AG04449 (cell line): ENCODE measurements around the gene CD40LG.

ENCODE experiments used
- CTCF ChIA-PET: fragments of 350-600 bp; formaldehyde crosslinking; extraction: SDS; loops from one replicate; lab custom pipeline; 2021; ENCODE audit warnings: antibody characterized with exemption; lab: Yijun Ruan, JAX
- POLR2A ChIA-PET: fragments of 400-600, 350-600 bp; formaldehyde crosslinking; extraction: SDS; loops from one replicate; lab custom pipeline; 2020; ENCODE audit warnings: antibody characterized with exemption, inconsistent platforms; lab: Yijun Ruan, JAX
- DNase-seq: peaks from one replicate; pipeline ENCODE4 v3.0.0-alpha.2; 2010; ENCODE audit warnings: low read depth, low spot score
- H3K4me3 ChIP-seq: 2 replicates; pipeline ENCODE4 v1.5.1; 2011; ENCODE audit warnings: low read depth, mild to moderate bottlenecking, control low read depth, low read length
- TF ChIP-seq, protein P1 (sequence below): IDR thresholded peaks from one replicate; pipeline ENCODE4 v1.5.1; 2011; ENCODE audit warnings: mild to moderate bottlenecking, moderate library complexity, low read length, control low read depth, inconsistent platforms; ENCODE audit not compliant: insufficient read depth; ENCODE audit errors: missing control alignments

CD40LG gene

DNA sequence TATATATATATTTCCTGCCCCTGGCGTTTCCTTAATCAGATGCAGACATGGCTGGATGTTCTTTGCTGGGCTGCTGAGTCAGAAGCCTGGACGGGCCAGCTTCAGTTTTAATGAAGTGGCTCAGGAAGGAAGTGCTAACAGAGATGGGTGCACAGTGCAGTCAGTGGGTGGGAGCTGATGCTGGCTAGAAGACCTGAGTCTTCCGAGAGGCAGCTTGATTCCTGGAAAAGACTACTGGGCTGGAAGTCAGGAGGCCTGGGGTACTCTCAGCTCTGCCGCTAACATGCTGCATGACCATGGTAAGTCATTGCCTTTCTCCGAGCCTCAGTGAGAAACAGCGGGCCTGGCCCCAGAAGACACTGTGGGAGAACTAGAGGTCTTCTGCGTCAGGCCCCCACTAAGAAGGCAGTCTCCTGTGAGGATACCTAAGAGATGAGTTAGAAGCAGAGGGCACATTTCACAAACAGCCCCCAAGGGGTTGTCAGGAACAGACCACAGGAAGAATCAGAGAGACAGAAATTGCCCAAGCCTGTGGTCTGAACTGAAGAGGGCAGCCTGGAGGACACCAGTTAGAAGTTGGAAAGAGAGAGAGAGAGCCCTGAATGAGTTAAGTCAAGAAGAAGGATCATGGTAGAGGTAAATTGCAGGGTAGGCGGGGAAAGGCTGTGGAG lies 8.3 kb upstream of the CD40LG start:
- no peak overlapping the region for H3K4me3 ChIP-seq
- TF ChIP-seq, protein P1, sequence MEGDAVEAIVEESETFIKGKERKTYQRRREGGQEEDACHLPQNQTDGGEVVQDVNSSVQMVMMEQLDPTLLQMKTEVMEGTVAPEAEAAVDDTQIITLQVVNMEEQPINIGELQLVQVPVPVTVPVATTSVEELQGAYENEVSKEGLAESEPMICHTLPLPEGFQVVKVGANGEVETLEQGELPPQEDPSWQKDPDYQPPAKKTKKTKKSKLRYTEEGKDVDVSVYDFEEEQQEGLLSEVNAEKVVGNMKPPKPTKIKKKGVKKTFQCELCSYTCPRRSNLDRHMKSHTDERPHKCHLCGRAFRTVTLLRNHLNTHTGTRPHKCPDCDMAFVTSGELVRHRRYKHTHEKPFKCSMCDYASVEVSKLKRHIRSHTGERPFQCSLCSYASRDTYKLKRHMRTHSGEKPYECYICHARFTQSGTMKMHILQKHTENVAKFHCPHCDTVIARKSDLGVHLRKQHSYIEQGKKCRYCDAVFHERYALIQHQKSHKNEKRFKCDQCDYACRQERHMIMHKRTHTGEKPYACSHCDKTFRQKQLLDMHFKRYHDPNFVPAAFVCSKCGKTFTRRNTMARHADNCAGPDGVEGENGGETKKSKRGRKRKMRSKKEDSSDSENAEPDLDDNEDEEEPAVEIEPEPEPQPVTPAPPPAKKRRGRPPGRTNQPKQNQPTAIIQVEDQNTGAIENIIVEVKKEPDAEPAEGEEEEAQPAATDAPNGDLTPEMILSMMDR, result no peak
- POLR2A ChIA-PET, result no interaction called here
- CTCF ChIA-PET, result no interaction called here
- no peak for DNase-seq

DNA sequence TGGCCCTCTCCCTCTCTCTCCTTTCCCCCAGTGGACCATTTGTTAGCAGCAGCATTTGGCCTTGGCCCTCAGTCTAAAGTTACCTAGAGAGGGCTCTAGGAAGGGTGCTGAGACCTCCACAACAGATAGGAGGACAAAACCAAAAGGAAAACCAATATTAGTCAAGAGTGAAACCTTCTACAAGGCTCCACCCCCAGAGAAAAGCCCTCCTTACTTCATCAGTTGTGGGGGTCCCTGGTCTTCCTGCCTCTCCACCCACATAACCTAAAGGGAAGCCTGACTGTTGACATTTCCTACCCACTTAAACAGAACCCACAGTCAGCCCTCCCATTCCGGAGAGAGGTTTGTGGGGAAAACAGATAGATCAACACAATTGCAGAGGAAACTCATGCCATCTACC lies 4.7 kb upstream of the CD40LG start:
- DNase-seq, result no peak
- CTCF ChIA-PET, result no interaction called here
- POLR2A ChIA-PET, result no interaction called here
- H3K4me3 ChIP-seq, result no peak overlapping the region
- TF ChIP-seq, protein P1, result no peak

GRCh38 chrX:136646602-136647239 lies 1.2 kb upstream of the CD40LG start:
- H3K4me3 ChIP-seq, result no peak overlapping the region
- ChIA-PET POLR2A (no interaction called here), CTCF (no interaction called here)
- no peak for DNase-seq
- TF ChIP-seq, protein P1, result no peak

DNA sequence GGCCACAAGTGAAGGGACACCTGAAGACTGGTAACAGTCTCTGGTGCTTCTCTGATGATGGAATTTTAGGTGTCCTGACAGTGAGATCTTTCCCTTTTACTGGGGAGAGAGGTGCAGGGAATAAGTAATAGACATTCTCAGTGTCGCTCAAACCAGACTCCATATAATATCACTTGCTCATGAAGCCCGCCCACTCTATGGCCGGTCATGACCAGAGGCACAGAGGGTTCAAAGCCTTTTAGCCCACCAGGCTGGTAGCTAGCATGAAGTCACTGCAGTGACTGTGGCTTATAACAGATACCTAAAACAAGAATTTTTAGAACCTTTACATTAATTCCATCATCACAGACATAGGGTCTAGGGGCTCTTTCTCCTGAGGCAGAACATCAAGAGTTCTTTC lies 2.9 kb downstream of the CD40LG start:
- CTCF ChIA-PET, result no interaction called here
- no peak for DNase-seq
- POLR2A ChIA-PET, result no interaction called here
- TF ChIP-seq, protein P1, result no peak
- H3K4me3 ChIP-seq, result no peak overlapping the region

DNA sequence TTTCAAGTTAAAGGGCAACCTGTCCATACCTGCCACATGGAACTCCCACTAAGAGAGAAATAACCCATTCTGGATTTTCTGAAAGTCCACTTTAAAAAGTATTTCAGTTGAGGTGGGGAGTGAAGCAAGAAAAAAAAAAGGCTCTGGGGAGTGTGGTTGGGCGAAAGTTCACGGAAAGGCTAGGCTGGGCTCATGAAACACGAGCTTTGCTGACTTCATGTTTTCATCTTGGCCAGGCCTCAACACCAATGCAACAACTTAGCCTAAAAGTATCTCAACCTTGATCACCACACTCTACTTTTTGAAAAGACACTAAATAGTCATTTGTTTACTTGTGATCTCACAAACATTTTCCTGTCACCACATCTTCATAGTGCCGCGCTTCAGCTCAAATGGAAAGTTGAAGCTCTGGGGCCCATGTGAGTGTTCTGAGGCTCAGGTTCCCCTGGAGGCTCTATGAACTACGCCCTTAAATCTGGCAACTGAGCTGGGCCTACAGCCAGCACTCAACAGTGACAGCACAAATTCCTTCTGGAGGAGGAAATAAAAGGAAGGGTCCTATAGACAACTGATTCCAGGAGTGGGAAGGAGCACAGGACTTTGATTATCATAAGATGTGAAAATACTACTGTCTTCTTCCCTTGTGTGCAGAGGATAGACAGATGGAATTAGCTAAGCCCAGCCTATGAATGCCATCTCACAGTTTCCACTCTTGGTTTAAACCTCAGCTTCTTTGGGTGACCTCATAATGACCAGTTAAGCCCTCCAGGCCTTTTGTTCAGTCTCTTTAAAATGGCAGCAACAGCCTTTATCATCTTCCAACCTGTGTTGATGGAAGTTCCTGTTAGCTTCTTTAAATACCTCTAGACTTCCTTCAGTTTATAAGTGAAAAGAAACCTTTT lies 5.1 kb downstream of the CD40LG start:
- POLR2A ChIA-PET, result no interaction called here
- CTCF ChIA-PET, result no interaction called here

More for the DNA sequence above, 5.1 kb downstream of the CD40LG start:
- TF ChIP-seq, protein P1, result no peak
- H3K4me3 ChIP-seq, result no peak overlapping the region
- no peak for DNase-seq
